GM19397 (cell line): ENCODE results near the gene SLC38A3.

Experiments
- ATAC-seq: cut with Tn5 transposase; IDR thresholded peaks from one replicate; pipeline ENCODE4 v1.9.1; 2021; ENCODE audit warnings: mild to moderate bottlenecking, moderate library complexity; ENCODE audit not compliant: unreplicated experiment

The SLC38A3 gene

DNA sequence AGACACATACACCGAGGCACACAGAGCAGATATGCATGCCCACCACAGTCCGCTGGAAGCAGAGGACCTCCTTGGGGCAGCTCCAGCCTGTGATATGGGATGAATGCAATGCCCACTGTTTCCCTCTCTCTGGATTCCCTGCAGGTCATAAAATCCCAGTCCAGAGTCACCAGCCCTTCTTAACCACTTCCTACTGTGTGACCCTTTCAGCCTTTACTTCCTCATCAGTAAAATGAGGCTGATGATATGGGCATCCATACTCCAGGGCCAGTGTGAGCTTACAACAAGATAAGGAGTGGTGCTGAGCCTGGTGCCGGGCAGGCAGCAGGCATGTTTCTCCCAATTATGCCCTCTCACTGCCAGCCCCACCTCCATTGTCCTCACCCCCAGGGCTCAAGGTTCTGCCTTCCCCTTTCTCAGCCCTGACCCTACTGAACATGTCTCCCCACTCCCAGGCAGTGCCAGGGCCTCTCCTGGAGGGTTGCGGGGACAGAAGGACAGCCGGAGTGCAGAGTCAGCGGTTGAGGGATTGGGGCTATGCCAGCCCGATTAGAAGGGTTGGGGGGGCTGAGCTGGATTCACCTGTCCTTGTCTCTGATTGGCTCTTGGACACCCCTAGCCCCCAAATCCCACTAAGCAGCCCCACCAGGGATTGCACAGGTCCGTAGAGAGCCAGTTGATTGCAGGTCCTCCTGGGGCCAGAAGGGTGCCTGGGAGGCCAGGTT lies 14.0 kb upstream of the SLC38A3 start, which contains the start of gene GNAT1:
GNAT1 (plus strand) TSS at position 675 of the 725 bp plus-strand sequence. CDS start 116 bp downstream, outside the sequence.
- ATAC-seq: no peak

DNA sequence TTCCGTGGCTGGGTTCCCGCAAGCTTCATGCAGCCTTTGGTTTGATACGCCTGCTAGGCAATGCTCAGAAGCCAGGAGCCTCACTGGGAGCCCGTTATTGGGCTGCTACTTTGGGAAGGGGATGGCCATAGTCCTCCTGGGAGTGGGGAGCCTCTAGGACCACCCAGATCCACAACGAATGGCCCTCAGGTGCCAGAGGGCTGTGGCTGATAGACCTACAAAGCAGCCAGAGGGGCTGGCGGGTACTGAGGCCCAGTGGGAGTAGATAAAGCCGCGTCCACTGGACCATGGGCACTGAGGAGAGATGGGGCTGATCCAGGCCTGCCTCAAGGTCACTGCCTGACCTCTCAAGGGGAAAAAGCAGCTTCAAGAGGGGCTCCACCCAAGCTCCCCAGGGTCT lies 12.9 kb upstream of the SLC38A3 start:
- ATAC-seq: no peak

- no peak for ATAC-seq
These were observed 12.4 kb upstream of the SLC38A3 start for GRCh38 chr3:50192689-50193141.

GRCh38 chr3:50193286-50193685 lies 11.8 kb upstream of the SLC38A3 start:
- ATAC-seq: no peak

DNA sequence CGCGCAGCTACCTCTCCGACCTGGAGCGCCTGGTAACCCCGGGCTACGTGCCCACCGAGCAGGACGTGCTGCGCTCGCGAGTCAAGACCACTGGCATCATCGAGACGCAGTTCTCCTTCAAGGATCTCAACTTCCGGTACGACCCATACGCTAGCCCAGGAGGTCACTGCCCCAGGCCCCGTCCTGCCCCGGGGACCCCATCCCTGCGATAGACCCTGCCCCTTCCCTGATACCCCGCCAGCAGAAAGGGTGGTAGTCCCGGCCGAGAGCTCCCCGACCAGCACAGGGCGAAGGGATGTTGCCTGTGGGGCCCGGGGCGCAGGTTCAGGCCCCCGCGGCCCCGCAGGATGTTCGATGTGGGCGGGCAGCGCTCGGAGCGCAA lies 11.3 kb upstream of the SLC38A3 start:
- no peak for ATAC-seq

GRCh38 chr3:50194128-50194902 lies 10.8 kb upstream of the SLC38A3 start:
- no peak for ATAC-seq

DNA sequence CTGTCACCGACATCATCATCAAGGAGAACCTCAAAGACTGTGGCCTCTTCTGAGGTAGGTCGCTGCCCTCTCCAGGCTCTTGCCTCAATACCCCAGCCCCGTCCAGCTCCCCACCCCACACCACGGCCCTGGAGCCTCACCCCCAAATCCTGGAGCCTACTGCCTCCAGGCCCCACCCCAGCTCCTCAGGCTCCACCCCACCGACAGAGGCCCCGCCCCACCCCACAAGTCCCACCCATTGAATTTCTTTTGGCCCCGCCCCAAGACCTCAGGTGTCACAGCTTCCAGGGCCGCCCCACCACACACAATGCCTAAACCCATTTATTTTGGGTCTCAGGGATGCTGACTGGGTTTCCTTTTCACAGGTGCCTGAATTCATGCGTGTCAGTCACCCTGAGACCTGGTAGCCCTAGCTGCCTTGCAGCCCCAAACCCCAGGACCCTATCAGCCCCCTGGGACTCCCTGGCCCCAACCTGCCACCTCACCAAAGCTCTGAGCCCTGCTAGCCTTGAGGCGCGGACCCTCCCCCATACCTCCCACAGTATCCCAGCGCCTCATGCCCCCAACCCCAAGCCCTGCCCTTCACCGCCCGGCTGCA lies 10.1 kb upstream of the SLC38A3 start:
- no peak for ATAC-seq

GRCh38 chr3:50195501-50196252 lies 9.4 kb upstream of the SLC38A3 start:
- no peak for ATAC-seq

GRCh38 chr3:50196253-50196801 lies 8.7 kb upstream of the SLC38A3 start:
- ATAC-seq: no peak

- ATAC-seq: no peak
These were observed 3.3 kb upstream of the SLC38A3 start for GRCh38 chr3:50201573-50202315.

GRCh38 chr3:50202353-50203112 lies 2.5 kb upstream of the SLC38A3 start:
- ATAC-seq: no peak

DNA sequence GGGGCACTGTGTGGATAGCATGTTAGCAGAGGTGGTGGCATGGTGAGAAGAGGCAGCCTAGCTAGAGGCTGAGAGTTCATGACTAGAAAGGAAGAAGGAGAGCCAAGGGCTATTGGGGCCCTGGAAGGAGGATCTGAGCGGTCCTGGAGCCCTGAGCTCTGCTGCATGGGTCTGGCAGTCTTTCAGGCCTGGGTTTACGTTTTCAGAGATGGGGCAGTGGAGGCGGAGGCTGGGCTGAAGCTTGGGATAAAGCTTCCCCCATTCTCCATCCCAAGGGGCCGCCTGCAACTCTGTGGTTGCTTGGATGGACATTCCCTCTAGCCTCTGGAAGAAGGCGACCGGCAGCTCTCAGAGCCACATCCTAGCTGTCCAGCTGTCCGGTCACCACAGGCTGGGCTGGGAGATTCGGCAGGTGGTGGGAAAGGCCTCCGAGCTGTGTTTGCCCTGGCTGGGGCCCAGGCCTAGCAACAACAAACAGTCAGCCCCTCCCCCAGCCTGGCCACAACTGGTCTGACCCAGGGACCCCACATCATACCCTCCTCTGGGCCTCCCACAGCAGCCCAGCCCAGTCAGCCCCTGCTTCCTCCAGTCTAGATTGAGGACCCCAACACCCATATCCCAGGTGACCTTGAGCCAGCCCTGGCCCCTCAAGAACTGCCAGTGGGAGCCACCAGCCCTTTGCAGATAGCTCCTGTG lies 1.8 kb upstream of the SLC38A3 start:
- ATAC-seq: no peak

DNA sequence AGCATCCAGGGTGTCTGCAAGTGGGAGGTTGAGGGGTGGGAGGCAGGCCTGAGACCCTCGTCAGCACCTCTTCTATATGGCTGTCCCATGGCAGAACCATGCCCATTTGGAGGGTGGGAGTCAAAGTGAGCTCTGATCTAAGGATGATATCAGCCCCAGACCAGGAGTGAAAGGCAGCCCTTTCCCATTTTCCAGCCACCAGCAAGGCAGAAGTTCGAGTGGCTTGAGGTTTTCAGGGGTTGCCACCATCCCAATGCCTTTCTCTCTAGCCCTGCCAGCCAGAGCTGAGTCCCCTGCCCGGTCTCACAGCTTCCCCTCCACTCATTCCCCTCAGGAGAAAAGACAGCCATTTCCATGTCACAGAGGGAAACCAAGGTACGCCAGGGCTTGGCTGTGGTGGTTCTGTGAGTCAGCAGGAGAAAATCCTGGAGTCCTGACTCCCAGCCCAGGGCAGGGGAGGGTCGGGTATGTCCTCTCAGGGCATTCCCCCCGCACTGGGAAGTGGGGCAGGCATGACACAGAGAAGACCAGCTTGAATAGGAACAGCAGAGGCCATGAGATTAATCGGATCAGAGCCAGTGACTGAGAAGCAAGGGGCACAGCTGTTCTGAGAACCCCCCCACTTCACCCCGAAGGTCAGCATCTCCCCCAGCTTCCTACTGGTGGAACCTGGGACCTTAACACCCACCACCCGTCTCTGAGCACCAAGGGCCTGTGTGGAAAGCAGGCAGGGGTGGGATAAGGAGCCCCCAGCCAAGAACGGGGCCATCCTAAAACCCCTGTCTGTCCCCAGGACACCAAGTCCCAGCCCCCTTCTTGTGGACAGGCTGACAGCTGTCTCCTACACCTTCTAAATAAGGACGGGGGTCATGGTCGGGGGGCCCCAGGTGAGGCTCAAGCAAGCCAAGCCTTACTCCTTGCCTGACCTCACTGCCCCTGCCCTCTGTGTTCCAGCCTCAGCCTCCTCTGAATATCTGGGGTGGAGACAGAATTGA lies 965 bp upstream of the SLC38A3 start:
- no peak for ATAC-seq

DNA sequence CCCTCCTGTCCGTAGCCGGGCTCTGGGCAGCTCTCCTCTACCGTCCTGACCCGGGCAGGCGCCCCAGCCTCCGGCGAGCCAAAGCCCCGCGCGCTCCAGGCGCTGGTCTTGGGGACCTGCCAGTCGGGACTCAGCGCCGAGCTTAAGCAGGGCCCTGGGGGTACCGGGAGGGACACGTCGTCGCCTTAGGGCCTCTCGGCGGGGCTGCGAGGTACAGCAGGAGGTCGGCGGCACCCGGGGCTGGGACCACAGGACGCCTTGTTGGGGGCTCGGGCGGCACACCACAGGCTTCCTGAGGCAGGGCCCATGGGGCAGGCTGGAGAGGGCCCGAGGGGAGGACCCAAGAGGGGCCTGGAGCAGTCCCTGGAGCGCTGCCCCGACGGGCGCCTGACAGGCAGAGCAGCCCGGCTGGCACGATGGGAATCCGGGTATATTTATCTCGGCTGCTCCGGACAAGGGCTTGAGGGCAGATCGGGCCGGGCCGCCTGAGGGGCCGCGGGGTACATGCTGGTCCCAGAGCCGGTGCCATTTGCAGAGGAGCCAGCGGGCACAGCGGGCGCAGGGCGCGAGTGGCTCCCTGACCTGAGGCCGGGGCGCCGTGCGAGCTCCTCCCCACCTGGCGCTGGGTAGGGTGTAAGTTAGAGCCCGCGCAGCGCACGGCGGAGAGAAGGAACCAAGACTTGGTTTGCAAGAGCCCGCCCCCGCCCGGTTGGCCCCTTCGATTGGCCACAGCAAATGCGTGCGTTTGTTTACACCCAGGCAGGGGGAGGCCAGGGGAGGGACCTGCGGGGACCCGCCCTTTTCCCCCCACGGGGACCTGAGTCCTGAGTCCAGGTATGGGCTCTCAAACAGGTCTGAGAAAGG lies 574 bp downstream of the SLC38A3 start:
- ATAC-seq: no peak

DNA sequence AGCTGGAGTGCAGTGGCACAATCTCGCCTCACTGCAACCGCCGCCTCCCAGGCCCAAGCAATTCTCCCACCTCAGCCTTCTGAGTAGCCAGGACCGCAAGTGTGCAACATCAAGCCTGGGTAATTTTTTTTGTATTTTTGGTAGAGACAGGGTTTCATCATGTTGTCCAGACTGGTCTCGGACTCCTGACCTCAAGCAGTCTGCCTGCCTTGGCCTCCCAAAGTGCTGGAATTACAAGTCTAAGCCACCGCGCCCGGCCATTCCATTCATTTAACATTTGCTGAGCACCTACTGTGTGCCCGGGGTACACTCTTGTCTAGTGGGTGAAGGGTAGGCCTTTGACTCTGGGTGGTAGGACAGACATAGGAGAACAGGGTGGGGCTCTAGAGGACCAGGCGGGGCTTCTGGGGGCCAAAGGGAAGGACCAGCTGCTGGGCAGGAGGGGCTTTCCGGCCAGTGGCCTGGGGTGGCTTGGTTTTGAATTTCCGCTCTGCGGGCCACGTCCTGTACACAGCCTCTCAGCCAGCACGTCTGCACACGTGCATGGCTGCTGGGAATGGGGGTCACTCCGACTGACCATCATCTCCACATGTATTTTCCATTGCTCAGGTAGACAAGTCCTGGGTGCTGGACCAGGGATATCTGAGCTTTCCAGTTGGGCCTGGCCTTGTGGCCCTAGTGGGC lies 2.4 kb downstream of the SLC38A3 start:
- no peak for ATAC-seq
